Spleen (tissue), 7 donors: ENCODE results near the gene PRPF8.

Experiments
- POLR2A ChIP-seq, 3 donors: fragments of 450-650 bp; IDR thresholded peaks; one replicate each; pipeline ENCODE4 v1.5.1; 2017; ENCODE audit warnings: antibody characterized with exemption in 3 of 3, mild to moderate bottlenecking in 1 of 3
- POLR2AphosphoS5 ChIP-seq, 3 donors: sonication (generic); formaldehyde crosslinking; IDR thresholded peaks; one replicate each; pipeline ENCODE4 v1.5.1; 2017; ENCODE audit warnings: antibody characterized with exemption in 3 of 3
- TF ChIP-seq, protein P1 (sequence below), 11 experiments: fragments of 200-600 bp in 7 of 11; fragments of 450-650 bp in 4 of 11; sonication (generic) in 4 of 11; IDR thresholded peaks in 8 of 11; conservative IDR thresholded peaks in 3 of 11; 1 replicate in 7 of 11; 2 replicates in 4 of 11; pipeline versions ENCODE4 v1.4.0 to v1.8.0; 2016 to 2021; ENCODE audit warnings: antibody characterized with exemption in 11 of 11, inconsistent platforms in 4 of 11, mild to moderate bottlenecking in 1 of 11
- donor health status: DM: no; HTN: no; CAD: no; lungs with moderate emphysema.
- donor health status: DM: no; HTN: no; CAD: no.
- donor health status: DM: no; HTN: no; CAD: no.

DNA sequence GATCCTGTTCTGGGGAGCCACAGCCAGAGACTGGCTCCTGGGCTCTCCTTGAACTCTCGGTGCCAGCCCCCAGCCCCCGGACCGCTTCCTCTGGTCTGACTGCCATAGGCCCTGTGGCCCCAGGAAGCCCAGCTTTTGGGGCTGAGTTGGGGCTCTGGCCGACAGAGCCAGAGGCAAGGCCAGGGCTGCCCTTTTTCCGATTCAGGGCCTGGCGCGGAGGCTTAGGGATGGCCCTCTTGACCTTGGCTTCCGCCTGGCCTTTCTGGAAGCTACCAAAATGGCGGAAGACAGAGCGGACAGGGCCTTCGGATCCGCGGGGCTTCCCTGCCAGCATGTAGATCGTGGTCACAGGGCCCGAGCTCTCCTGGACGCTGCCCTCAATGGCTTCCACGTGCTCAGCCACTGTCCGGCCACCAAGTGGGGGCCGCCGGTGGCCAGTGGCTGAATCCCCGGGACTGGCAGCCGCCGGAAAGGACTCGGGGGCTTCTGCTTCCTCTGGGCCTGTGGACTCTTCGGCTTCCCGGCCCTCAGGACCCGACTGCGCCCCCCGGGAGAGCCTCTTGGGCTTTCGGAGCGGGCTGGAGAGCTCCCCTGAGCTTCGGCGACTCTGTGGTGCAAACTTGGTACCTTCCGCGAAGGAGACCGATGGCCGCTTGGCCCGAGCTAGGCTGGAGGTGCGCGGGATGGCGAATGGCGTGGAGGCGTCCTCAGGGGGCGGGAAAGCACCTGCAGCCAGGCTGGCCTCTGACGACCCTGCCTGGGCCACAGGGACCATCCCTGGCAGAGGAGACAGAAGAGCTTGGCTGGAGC, 49.6 kb downstream of the PRPF8 start:
- TF ChIP-seq, protein P1, sequence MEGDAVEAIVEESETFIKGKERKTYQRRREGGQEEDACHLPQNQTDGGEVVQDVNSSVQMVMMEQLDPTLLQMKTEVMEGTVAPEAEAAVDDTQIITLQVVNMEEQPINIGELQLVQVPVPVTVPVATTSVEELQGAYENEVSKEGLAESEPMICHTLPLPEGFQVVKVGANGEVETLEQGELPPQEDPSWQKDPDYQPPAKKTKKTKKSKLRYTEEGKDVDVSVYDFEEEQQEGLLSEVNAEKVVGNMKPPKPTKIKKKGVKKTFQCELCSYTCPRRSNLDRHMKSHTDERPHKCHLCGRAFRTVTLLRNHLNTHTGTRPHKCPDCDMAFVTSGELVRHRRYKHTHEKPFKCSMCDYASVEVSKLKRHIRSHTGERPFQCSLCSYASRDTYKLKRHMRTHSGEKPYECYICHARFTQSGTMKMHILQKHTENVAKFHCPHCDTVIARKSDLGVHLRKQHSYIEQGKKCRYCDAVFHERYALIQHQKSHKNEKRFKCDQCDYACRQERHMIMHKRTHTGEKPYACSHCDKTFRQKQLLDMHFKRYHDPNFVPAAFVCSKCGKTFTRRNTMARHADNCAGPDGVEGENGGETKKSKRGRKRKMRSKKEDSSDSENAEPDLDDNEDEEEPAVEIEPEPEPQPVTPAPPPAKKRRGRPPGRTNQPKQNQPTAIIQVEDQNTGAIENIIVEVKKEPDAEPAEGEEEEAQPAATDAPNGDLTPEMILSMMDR (IDR thresholded peaks at IDR 0.05 in 8 of 11, conservative IDR thresholded peaks at IDR 0.05 in 3 of 11), result no peak
- TF ChIP-seq POLR2AphosphoS5 (IDR thresholded peaks at IDR 0.05) (peak in 2 of 3 donors; percentile 54 to 59), POLR2A (IDR thresholded peaks at IDR 0.05) (no peak)
